ENCODE data around the gene DDX10. TPM values are rescaled to one million over a fixed set of nuclear protein-coding genes. Genes with fewer than 3 reads are reported as not detected.

DDX10 gene
- total RNA-seq, result 10 to 100 TPM; 12.6 to 17.6 TPM

DNA sequence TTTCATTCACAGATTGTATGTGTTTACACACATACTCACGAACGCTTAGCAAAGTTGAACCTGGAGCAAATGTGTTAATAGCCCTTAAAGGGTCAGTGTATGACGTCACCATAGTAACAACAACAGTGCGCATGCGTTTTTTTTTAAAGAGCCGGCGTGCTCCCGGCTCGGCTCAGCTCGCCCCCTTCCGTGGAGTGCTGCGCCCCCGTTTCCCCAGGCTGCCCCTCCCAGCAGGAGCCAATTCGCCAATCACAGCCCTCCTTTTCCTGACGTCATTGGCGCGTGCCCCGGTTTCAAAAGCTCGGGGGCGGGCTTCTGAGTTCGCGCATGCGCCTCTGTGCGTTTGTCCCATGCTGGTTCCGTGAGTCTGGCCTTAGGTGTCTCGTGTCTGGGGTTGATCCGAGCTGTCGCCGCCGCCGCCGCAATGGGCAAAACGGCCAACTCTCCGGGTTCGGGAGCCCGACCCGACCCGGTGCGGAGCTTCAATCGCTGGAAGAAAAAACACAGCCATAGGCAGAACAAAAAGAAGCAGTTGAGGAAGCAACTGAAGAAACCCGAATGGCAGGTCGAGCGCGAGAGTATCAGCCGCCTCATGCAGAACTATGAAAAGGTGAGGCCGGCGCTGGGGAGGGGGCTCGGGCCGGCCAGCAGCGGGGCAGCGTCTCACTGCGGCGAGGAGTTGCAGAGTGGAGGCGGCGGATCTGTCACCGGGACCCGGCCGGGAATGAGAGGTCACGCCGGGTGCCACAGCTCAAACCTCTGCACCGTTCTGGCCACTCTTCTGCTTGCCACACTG is at the start of gene DDX10:
DDX10 (plus strand) TSS at position 340 of the 796 bp plus-strand sequence; CDS start at position 425, 85 bp downstream.
- no peak for TF ChIP-seq CTCF (IDR thresholded peaks at IDR 0.05)

DNA sequence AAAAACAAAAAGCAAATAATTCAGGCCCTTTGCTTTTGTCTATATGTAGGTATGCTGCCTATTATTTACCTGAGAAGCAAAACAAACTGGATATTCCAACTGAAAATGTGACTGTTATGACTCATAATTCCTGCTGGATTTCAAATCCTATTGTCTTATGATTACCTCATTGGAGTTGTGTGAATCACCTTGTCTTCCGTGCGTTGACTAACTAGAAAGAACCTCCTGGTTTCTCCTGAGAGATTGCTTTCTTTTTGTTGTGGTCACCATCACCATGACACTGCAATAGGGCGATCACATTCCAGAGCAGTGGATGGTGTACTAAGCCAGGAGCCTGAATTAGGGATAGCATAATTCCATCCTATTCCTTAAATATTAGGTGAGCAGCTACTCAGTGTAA is 48.3 kb upstream of the DDX10 start:
- intact Hi-C loops (cut with DNase I), result no loop called here
- H3K4me3 ChIP-seq, result no peak overlapping the region
- no peak overlapping the region for H3K9ac ChIP-seq (ENCODE audit: low read depth in 2 of 2, low read length in 2 of 2)
- H3K4me1 ChIP-seq, result no peaks in the 10 kb centered on the region
- DNase-seq, result no peak
- no peaks in the 10 kb centered on the region for H3K36me3 ChIP-seq
- H3K9me3 ChIP-seq, result no peaks in the 10 kb centered on the region
- no peak overlapping the region for H3K27ac ChIP-seq
- TF ChIP-seq CTCF (IDR thresholded peaks at IDR 0.05), result no peak
- no peaks in the 10 kb centered on the region for H3K27me3 ChIP-seq

More for the DNA sequence above, at the start of gene DDX10:
- intact Hi-C loops (cut with DNase I), result loop anchor here (10.0 kb wide), 1 partner anchor 650 kb away; no protein-coding TSS in a partner anchor
- H3K27ac ChIP-seq, result no peak within 1 kb of the TSS
- peak; percentile 99 for DNase-seq
- no peaks in the 10 kb centered on the region for H3K36me3 ChIP-seq
- H3K4me1 ChIP-seq, result no peaks in the 10 kb centered on the region
- H3K9me3 ChIP-seq, result no peaks in the 10 kb centered on the region
- peak within 1 kb of the TSS; percentile 88 for H3K4me3 ChIP-seq
- no peaks in the 10 kb centered on the region for H3K27me3 ChIP-seq
- peak within 1 kb of the TSS; percentile 69 to 92 for H3K9ac ChIP-seq (ENCODE audit: low read depth in 2 of 2, low read length in 2 of 2)

DNA sequence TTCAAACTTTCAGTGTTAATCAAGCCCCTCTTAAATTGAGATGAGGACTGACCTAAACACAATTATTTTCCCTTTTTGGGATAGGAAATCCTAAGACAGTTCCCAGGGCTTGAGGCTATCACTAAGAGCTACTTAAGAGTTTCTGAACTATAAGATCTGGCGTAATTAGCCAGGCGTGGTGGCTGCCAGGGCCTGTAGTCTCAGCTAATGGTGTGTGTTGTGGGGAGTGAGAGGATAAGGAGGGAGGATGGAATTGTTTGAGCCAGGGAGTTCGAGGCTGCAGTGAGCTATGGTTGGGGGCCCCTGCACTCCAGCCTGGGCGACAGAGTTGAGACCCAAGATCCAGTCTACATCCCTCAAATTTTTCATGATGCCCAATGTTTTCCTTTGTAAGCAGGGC is 47.8 kb upstream of the DDX10 start:
- H3K4me1 ChIP-seq, result no peaks in the 10 kb centered on the region
- H3K4me3 ChIP-seq, result no peak overlapping the region
- intact Hi-C loops (cut with DNase I), result no loop called here
- no peak overlapping the region for H3K9ac ChIP-seq (ENCODE audit: low read depth in 2 of 2, low read length in 2 of 2)
- H3K27me3 ChIP-seq, result no peaks in the 10 kb centered on the region
- H3K36me3 ChIP-seq, result no peaks in the 10 kb centered on the region
- no peak for TF ChIP-seq CTCF (IDR thresholded peaks at IDR 0.05)
- H3K27ac ChIP-seq, result no peak overlapping the region
- no peak for DNase-seq
- H3K9me3 ChIP-seq, result no peaks in the 10 kb centered on the region

GRCh38 chr11:108618529-108618928 is 46.3 kb upstream of the DDX10 start:
- no peaks in the 10 kb centered on the region for H3K9me3 ChIP-seq
- DNase-seq, result no peak
- no peak for TF ChIP-seq CTCF (IDR thresholded peaks at IDR 0.05)
- intact Hi-C loops (cut with DNase I), result no loop called here
- H3K27me3 ChIP-seq, result no peaks in the 10 kb centered on the region
- H3K9ac ChIP-seq (ENCODE audit: low read depth in 2 of 2, low read length in 2 of 2), result no peak overlapping the region
- no peak overlapping the region for H3K4me3 ChIP-seq
- H3K36me3 ChIP-seq, result no peaks in the 10 kb centered on the region
- H3K4me1 ChIP-seq, result no peaks in the 10 kb centered on the region
- H3K27ac ChIP-seq, result no peak overlapping the region

GRCh38 chr11:108620958-108621772 is 43.7 kb upstream of the DDX10 start:
- no peaks in the 10 kb centered on the region for H3K36me3 ChIP-seq
- H3K9ac ChIP-seq (ENCODE audit: low read depth in 2 of 2, low read length in 2 of 2), result no peak overlapping the region
- intact Hi-C loops (cut with DNase I), result no loop called here
- TF ChIP-seq CTCF (IDR thresholded peaks at IDR 0.05), result no peak
- no peaks in the 10 kb centered on the region for H3K9me3 ChIP-seq
- H3K4me1 ChIP-seq, result no peaks in the 10 kb centered on the region
- H3K4me3 ChIP-seq, result no peak overlapping the region
- DNase-seq, result no peak
- no peaks in the 10 kb centered on the region for H3K27me3 ChIP-seq
- peak overlapping the region; percentile 75 for H3K27ac ChIP-seq

Measured in colonic mucosa (tissue), 4 donors.